Stomach (tissue), 4 donors: Measurements from ENCODE around the gene IPPK.

ENCODE experiments used
- CTCF ChIP-seq, 7 experiments: fragments of 450-650 bp in 4 of 7; fragments of 200-600 bp in 3 of 7; sonication (generic) in 3 of 7; IDR thresholded peaks; one replicate each; pipeline ENCODE4 v1.5.1; 2016 to 2019; ENCODE audit warnings: antibody characterized with exemption in 7 of 7, control low read depth in 2 of 7, mild to moderate bottlenecking in 1 of 7
- POLR2A ChIP-seq, 4 donors: fragments of 450-650 bp; IDR thresholded peaks; one replicate each; pipeline ENCODE4 v1.6.1; 2016; ENCODE audit warnings: antibody characterized with exemption in 4 of 4, control low read depth in 2 of 4, mild to moderate bottlenecking in 1 of 4, moderate library complexity in 1 of 4

GRCh38 chr9:92663126-92663525, 6.8 kb downstream of the IPPK start:
- TF ChIP-seq CTCF (IDR thresholded peaks at IDR 0.05) = no peak
- TF ChIP-seq POLR2A (IDR thresholded peaks at IDR 0.05) = no peak
